KOPT-K1 (cell line): ENCODE results near the gene TMEM253.

Experiments
- H3K27ac ChIP-seq: fragments of 200-600 bp; sonication (generic); 2 replicates; pipeline ENCODE4 v1.5.1; 2016; ENCODE audit warnings: antibody characterized with exemption, mild to moderate bottlenecking, low read depth, low read length; ENCODE audit not compliant: poor library complexity, severe bottlenecking
- H3K36me3 ChIP-seq: fragments of 200-600 bp; sonication (generic); 2 replicates; pipeline ENCODE4 v1.5.1; 2017; ENCODE audit warnings: antibody characterized with exemption, mild to moderate bottlenecking, low read length, moderate library complexity; ENCODE audit not compliant: insufficient read depth
- H3K9me3 ChIP-seq: fragments of 200-600 bp; sonication (generic); 2 replicates; pipeline ENCODE4 v1.5.1; 2017; ENCODE audit warnings: antibody characterized with exemption, low read length, mild to moderate bottlenecking; ENCODE audit not compliant: insufficient read depth, poor library complexity, severe bottlenecking

The TMEM253 gene

GRCh38 chr14:21100931-21101330 is at the start of gene TMEM253:
TMEM253 (plus strand) TSS chr14:21101066; CDS start chr14:21101344, 278 bp downstream.
- no peak within 1 kb of the TSS for H3K27ac ChIP-seq
- H3K36me3 ChIP-seq: no peaks in the 10 kb centered on the region
- no peaks in the 10 kb centered on the region for H3K9me3 ChIP-seq

- Histone ChIP-seq H3K36me3 (no peaks in the 10 kb centered on the region), H3K27ac (no peak overlapping the region), H3K9me3 (no peaks in the 10 kb centered on the region)
Measured at GRCh38 chr14:21053184-21054122, 47.4 kb upstream of the TMEM253 start.

GRCh38 chr14:21054123-21054767 is 46.6 kb upstream of the TMEM253 start:
- H3K9me3 ChIP-seq: no peaks in the 10 kb centered on the region
- no peaks in the 10 kb centered on the region for H3K36me3 ChIP-seq
- H3K27ac ChIP-seq: no peak overlapping the region

GRCh38 chr14:21054768-21055145 is 46.1 kb upstream of the TMEM253 start:
- Histone ChIP-seq H3K36me3 (no peaks in the 10 kb centered on the region), H3K27ac (no peak overlapping the region)

GRCh38 chr14:21055432-21056117 is 45.3 kb upstream of the TMEM253 start:
- Histone ChIP-seq H3K27ac (no peak overlapping the region), H3K9me3 (no peaks in the 10 kb centered on the region), H3K36me3 (no peaks in the 10 kb centered on the region)

More at GRCh38 chr14:21054768-21055145, 46.1 kb upstream of the TMEM253 start:
- no peaks in the 10 kb centered on the region for H3K9me3 ChIP-seq

GRCh38 chr14:21056520-21057163 is 44.2 kb upstream of the TMEM253 start:
- Histone ChIP-seq H3K9me3 (no peaks in the 10 kb centered on the region), H3K36me3 (no peaks in the 10 kb centered on the region), H3K27ac (no peak overlapping the region)

- H3K36me3 ChIP-seq: no peaks in the 10 kb centered on the region
- H3K27ac ChIP-seq: no peak within 1 kb of the TSS
- H3K9me3 ChIP-seq: no peaks in the 10 kb centered on the region
Measured at GRCh38 chr14:21057803-21058675, 42.8 kb upstream of the TMEM253 start, which contains the start of gene RNASE8. RNASE8 (plus strand) TSS chr14:21057822; CDS start chr14:21057893, 71 bp downstream.

- no peaks in the 10 kb centered on the region for H3K36me3 ChIP-seq
- no peaks in the 10 kb centered on the region for H3K9me3 ChIP-seq
- no peak overlapping the region for H3K27ac ChIP-seq
Measured at GRCh38 chr14:21058903-21059302, 42.0 kb upstream of the TMEM253 start.

- no peak overlapping the region for H3K27ac ChIP-seq
Measured at GRCh38 chr14:21059842-21060613, 40.8 kb upstream of the TMEM253 start.

GRCh38 chr14:21060614-21061346 is 40.1 kb upstream of the TMEM253 start:
- H3K36me3 ChIP-seq: no peaks in the 10 kb centered on the region
- no peaks in the 10 kb centered on the region for H3K9me3 ChIP-seq

More at GRCh38 chr14:21059842-21060613, 40.8 kb upstream of the TMEM253 start:
- H3K9me3 ChIP-seq: no peaks in the 10 kb centered on the region
- no peaks in the 10 kb centered on the region for H3K36me3 ChIP-seq

GRCh38 chr14:21061347-21061668 is 39.6 kb upstream of the TMEM253 start:
- H3K36me3 ChIP-seq: no peaks in the 10 kb centered on the region
- no peak overlapping the region for H3K27ac ChIP-seq
- H3K9me3 ChIP-seq: no peaks in the 10 kb centered on the region

More at GRCh38 chr14:21060614-21061346, 40.1 kb upstream of the TMEM253 start:
- no peak overlapping the region for H3K27ac ChIP-seq

- no peak overlapping the region for H3K27ac ChIP-seq
- H3K36me3 ChIP-seq: no peaks in the 10 kb centered on the region
- no peaks in the 10 kb centered on the region for H3K9me3 ChIP-seq
Measured at GRCh38 chr14:21063479-21063878, 37.4 kb upstream of the TMEM253 start.
